GM13977 (cell line): ENCODE measurements around the gene SCAP.

Source experiments
- DNase-seq: peaks from one replicate; pipeline ENCODE4 v3.0.0; 2012; ENCODE audit warnings: low spot score
- in situ Hi-C: fragments of 300-500 bp; cut with MboI; formaldehyde crosslinking; loops from one replicate; pipeline ENCODE4 v1.12.0; 2022; ENCODE audit warnings: low sequenced_read_pairs, low pct_unique_long_range_greater_than_20kb, mixed read lengths, inconsistent platforms; ENCODE audit not compliant: unreplicated experiment
- TF ChIP-seq, protein P1 (sequence below): IDR thresholded peaks from 2 replicates; pipeline ENCODE4 v1.5.1; 2012; ENCODE audit warnings: mild to moderate bottlenecking, control low read depth; ENCODE audit not compliant: insufficient read depth; ENCODE audit errors: extremely low read depth, missing control alignments

Gene SCAP

DNA sequence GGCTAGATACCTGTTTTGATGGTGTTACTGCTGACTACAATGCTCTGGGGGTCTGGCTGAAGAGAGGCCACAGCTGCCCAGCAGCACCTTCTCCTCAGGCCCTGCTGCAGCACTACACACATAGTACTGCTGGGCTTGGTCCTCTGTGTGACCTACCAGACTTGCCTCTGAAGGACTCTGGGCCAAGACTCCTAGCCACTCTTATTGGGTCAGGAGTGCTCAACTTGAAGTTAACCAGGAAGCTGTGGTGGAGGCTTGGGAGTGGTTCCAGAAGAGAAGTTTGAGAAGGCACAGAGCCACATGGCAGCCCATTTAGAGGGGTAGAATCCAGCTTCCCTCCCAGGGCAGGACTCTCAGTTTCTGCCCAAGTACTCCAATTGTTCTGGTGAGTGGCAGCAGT, 21.2 kb upstream of the SCAP start:
- in situ Hi-C loops = no loop called here
- DNase-seq = no peak
- TF ChIP-seq, protein P1, sequence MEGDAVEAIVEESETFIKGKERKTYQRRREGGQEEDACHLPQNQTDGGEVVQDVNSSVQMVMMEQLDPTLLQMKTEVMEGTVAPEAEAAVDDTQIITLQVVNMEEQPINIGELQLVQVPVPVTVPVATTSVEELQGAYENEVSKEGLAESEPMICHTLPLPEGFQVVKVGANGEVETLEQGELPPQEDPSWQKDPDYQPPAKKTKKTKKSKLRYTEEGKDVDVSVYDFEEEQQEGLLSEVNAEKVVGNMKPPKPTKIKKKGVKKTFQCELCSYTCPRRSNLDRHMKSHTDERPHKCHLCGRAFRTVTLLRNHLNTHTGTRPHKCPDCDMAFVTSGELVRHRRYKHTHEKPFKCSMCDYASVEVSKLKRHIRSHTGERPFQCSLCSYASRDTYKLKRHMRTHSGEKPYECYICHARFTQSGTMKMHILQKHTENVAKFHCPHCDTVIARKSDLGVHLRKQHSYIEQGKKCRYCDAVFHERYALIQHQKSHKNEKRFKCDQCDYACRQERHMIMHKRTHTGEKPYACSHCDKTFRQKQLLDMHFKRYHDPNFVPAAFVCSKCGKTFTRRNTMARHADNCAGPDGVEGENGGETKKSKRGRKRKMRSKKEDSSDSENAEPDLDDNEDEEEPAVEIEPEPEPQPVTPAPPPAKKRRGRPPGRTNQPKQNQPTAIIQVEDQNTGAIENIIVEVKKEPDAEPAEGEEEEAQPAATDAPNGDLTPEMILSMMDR = no peak

DNA sequence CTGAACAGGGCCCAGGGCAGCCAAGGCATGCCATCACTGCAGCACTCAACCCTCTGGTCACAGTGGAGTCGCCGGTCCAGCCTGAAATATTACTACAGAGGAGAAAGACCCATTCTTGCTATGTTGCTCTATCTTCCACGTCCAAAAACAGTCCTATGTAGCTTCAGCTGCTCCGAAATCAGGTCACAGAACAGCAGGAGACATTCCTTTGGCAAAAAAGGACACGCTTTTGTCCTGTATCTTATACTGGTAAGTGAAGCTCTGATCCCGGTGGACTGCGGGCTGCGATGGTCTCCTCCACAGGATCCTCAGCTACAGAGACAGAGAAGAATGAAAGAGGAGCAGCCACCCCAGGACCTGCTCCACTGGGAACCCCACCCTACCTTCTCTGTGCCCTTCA, 20.1 kb upstream of the SCAP start:
- DNase-seq = no peak
- in situ Hi-C loops = no loop called here
- TF ChIP-seq, protein P1 = no peak

DNA sequence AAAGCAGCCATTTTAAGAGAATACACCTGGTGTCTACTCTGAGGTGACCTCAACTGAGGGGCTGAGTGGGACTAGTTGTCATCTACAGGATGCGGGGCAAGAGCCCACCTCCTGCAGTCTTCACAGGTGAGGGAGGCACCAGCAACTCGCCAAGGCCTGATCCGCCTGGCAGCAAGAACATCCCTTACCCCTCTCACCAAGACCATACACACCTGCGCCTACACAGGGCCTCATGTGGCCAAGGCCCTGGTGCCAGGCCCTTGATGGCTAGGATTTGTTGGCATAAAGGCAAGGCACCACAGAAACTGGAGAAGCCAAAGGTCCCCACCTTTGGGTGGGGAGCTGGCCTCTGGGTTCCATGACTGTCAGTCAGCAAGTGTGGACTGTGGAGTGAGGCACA, 19.4 kb upstream of the SCAP start:
- in situ Hi-C loops = no loop called here
- TF ChIP-seq, protein P1 = no peak
- DNase-seq = no peak

DNA sequence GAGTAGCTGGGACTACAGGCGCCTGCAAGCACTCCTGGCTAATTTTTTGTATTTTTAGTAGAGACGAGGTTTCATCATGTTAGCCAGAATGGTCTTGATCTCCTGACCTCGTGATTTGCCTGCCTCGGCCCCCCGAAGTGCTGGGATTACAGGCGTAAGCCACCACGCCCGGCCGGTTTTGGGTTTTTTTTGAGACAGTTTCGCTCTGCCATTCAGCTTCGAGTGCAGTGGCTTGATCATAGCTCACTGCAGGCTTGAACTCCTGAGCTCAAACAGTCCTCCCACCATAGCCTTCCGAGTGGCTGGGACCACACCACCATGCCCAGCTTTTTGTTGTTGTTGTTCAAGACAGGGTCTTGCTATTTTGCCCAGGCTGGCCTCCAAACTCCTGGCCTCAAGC, 16.0 kb upstream of the SCAP start:
- DNase-seq = no peak
- in situ Hi-C loops = no loop called here
- TF ChIP-seq, protein P1 = no peak

DNA sequence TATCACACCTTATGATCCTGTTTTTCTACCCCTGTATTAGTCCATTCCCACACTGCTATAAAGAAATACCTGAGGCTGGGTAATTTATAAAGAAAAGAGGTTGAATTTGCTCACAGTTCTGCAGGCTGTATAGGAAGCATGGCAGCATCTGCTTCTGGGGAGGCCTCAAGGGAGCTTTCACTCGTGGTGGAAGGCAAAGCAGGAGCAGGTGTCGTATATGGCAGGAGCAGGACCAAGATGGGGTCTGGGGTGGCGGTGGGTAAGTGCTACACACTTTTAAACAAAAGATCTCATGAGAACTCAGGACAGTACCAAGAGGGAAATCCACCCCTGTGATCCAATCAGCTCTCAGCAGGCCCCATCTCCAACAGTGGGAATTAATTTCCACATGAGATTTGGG, 15.4 kb upstream of the SCAP start:
- TF ChIP-seq, protein P1 = no peak
- DNase-seq = no peak
- in situ Hi-C loops = no loop called here

DNA sequence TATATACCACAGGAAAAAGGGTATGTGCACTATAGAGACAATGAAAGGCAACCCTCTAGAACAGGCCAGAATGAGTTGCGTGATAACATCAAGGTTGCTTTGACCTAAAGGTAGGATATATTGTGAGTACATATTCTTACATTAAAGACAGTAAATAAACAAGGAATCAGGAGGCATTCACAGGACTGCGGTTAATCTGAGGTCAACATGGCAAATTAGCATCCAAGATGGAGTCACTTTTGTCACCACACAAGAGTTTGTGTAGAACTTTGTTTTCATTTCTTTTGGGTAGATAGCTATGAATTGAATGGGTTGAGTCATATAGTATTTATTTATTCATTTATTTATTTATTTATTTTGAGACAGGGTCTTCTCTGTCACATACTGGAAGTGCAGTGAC, 11.5 kb upstream of the SCAP start:
- in situ Hi-C loops = no loop called here
- TF ChIP-seq, protein P1 = no peak
- DNase-seq = no peak

DNA sequence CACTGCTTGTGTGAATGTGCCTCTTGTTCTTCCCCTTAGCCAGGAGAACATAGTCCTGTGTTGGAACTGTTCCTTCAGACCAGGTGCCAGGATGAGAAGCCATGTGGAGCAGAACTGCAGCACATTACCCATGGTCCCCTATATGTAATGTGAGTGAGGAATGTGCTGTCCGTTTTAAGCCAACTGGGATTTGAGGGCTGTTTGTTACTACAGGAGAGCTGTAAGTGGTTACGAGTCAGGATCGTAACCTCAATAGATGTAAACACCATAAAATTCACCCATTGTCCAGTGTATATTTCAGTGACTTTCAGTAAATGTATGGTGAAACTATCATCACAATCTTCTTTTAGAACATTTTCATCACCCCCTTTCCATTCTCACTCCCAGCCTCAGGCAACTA, 10.1 kb upstream of the SCAP start:
- TF ChIP-seq, protein P1 = no peak
- DNase-seq = no peak
- in situ Hi-C loops = no loop called here
